Heart right ventricle (tissue), 16 donors: ENCODE measurements around the gene ARSI. TPM values are rescaled to one million over a fixed set of nuclear protein-coding genes. Genes with fewer than 3 reads are reported as not detected.

Experiments used
- ATAC-seq, 8 donors: fragments of 200-7000 bp; cut with Tn5 transposase; one replicate each; pipeline ENCODE4 v1.9.1; 2020; ENCODE audit warnings: mild to moderate bottlenecking in 8 of 8, moderate library complexity in 8 of 8, moderate number of reproducible peaks in 1 of 8
- DNase-seq, 2 donors: peaks; one replicate each; pipeline ENCODE4 v3.0.0-alpha.2; 2020
- H3K27ac ChIP-seq, 10 donors: fragments of 200-600 bp; sonication (generic) in 2 of 10; one replicate each; pipeline versions ENCODE4 v1.5.0 to v1.8.0; 2020 to 2022; ENCODE audit warnings: mild to moderate bottlenecking in 3 of 10
- H3K27me3 ChIP-seq, 7 donors: fragments of 200-600 bp; one replicate each; pipeline ENCODE4 v1.8.0; 2021 to 2022; ENCODE audit warnings: mild to moderate bottlenecking in 2 of 7
- H3K36me3 ChIP-seq, 9 donors: fragments of 200-600 bp; sonication (generic) in 1 of 9; one replicate each; pipeline versions ENCODE4 v1.5.0 to v1.8.0; 2020 to 2022; ENCODE audit warnings: mild to moderate bottlenecking in 2 of 9
- H3K4me1 ChIP-seq, 9 donors: fragments of 200-600 bp; sonication (generic) in 1 of 9; one replicate each; pipeline versions ENCODE4 v1.5.0 to v1.8.0; 2020 to 2022; ENCODE audit warnings: mild to moderate bottlenecking in 4 of 9
- H3K4me3 ChIP-seq, 10 donors: fragments of 200-600 bp; sonication (generic) in 2 of 10; one replicate each; pipeline versions ENCODE4 v1.5.0 to v1.8.0; 2020 to 2022; ENCODE audit warnings: mild to moderate bottlenecking in 7 of 10, moderate library complexity in 2 of 10
- H3K9me3 ChIP-seq, 11 donors: fragments of 200-600 bp in 10 of 11; sonication (generic) in 2 of 11; one replicate each; pipeline versions ENCODE4 v1.5.0 to v1.8.0; 2013 to 2022; ENCODE audit warnings: mild to moderate bottlenecking in 2 of 11, control low read depth in 1 of 11, moderate library complexity in 1 of 11
- WGBS, 2 donors: extraction: QIAGEN DNeasy Blood & Tissue Kit; methylation state at CpG; one replicate each; pipeline ENCODE4 v1.1.7; 2013; ENCODE audit warnings: inconsistent platforms in 1 of 2; 5-methylcytosine and 5-hydroxymethylcytosine counted together
- intact Hi-C, 10 donors: fragments of 100-400 bp; cut with DNase I; formaldehyde crosslinking; loops; one replicate each; pipeline versions ENCODE4 v1.11.1 to v1.14.2; 2022
- polyA plus RNA-seq, 2 donors: library from polyadenylated mRNA; stranded (reverse); fragments of 200-250 nt; gene quantifications; one replicate each; pipeline ENCODE4 v1.2.3, GENCODE V29; 2013
- total RNA-seq, 10 donors: library from RNA; stranded (reverse); fragmentation: NEBNext Ultra II Directional in 3 of 10; extraction: Animal tissue kit (Norgen Biotek cat#: 25700) in 3 of 10; gene quantifications; one replicate each; pipeline versions ENCODE4 v1.2.1 to v1.2.4, GENCODE V29; 2021 to 2023
- TF ChIP-seq, protein P1 (sequence below), 9 donors: fragments of 200-600 bp; sonication (generic) in 2 of 9; IDR thresholded peaks; one replicate each; pipeline versions ENCODE4 v1.5.0 to v1.8.0; 2021 to 2022; ENCODE audit warnings: antibody characterized with exemption in 9 of 9, mild to moderate bottlenecking in 5 of 9, moderate library complexity in 1 of 9
- donor health status: Arrhythmogenic right ventricular cardiomyopathy.
- donor health status: ischemic (EF 13 %, LVEDD 7.1; RV severe dilation, severe dysfunction).
- donor health status: healthy with polysubstance abuse.
- donor health status: DM: no; HTN: yes; CAD: no.
- donor health status: DM: no; HTN: no; CAD: no.
- donor health status: ischemic (EF 25% LVEDD 6.9; RV normal size, moderate dysfunction).
- donor health status: ischemic (EF 25% LVEDD 5.7; RV mildly dilated, moderate dysfunction).
- donor health status: healthy.
- donor health status: DM: yes; HTN: yes; CAD: no.
- donor health status: Ischemic cardiomyopathy.
- donor health status: ischemic (EF 35%, LVEDD 5.7; RV mildly dilated, moderate dysfunction).
- donor health status: nonischemic (EF 11% LVEDD 7.7; RV severe dilation, severe dysfunction).
- donor health status: DM: yes; HTN: yes; CAD: no.
- donor health status: PGD.
- donor health status: ischemic (EF 29% LVEDD 5.4; RV normal size, mild dysfunction).
- donor health status: nonischemic (EF 23%, LVEDD 6.1; RV moderate dilation, normal function).

The ARSI gene
- total and polyA plus RNA-seq, 12 donors = 0.11 to 0.65 (median 0.32) TPM; not detected in 2

GRCh38 chr5:150323819-150324218 is 21.1 kb upstream of the ARSI start:
- no peak overlapping the region for H3K4me3 ChIP-seq
- ATAC-seq = no peak
- H3K36me3 ChIP-seq = no peaks in the 10 kb centered on the region
- peaks cover 0 to 16% (median 8%) of the 10 kb centered on the region in 9 donors for H3K4me1 ChIP-seq
- H3K27ac ChIP-seq = no peak overlapping the region
- DNase-seq = no peak
- peaks cover 0 to 9% (median 0%) of the 10 kb centered on the region in 11 donors for H3K9me3 ChIP-seq
- WGBS, 2 donors = 69 to 90% methylated on average over 8 of the region's 8 CpGs
- intact Hi-C loops = no loop called here
- TF ChIP-seq, protein P1, sequence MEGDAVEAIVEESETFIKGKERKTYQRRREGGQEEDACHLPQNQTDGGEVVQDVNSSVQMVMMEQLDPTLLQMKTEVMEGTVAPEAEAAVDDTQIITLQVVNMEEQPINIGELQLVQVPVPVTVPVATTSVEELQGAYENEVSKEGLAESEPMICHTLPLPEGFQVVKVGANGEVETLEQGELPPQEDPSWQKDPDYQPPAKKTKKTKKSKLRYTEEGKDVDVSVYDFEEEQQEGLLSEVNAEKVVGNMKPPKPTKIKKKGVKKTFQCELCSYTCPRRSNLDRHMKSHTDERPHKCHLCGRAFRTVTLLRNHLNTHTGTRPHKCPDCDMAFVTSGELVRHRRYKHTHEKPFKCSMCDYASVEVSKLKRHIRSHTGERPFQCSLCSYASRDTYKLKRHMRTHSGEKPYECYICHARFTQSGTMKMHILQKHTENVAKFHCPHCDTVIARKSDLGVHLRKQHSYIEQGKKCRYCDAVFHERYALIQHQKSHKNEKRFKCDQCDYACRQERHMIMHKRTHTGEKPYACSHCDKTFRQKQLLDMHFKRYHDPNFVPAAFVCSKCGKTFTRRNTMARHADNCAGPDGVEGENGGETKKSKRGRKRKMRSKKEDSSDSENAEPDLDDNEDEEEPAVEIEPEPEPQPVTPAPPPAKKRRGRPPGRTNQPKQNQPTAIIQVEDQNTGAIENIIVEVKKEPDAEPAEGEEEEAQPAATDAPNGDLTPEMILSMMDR (IDR thresholded peaks at IDR 0.05) = no peak
- H3K27me3 ChIP-seq = peaks cover 0 to 6% (median 0%) of the 10 kb centered on the region in 7 donors

DNA sequence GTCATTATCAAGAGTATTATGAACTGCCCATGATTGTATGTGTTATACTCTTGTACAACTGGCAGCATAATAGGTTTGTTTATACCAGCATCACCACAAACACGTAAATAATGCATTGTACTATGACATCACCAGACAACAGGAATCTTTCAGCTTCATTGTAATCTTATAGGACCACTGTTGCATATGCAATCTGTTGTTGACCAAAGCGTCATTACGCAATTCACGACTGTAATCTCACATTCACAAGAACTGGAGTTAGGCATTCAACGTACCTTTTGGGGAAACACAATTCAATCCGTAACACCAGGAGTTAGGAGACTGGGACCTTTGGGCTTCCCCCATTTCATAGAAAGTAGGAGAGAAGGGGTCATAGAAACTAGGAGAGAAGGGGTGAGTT is 20.4 kb upstream of the ARSI start:
- peaks cover 0 to 6% (median 0%) of the 10 kb centered on the region in 7 donors for H3K27me3 ChIP-seq
- H3K27ac ChIP-seq = no peak overlapping the region
- ATAC-seq (no peak), DNase-seq (no peak)
- peaks cover 0 to 16% (median 9%) of the 10 kb centered on the region in 9 donors for H3K4me1 ChIP-seq
- intact Hi-C loops = no loop called here
- no peaks in the 10 kb centered on the region for H3K36me3 ChIP-seq
- TF ChIP-seq, protein P1 (IDR thresholded peaks at IDR 0.05) = no peak
- WGBS, 2 donors = 84 to 89% methylated on average over 6 of the region's 6 CpGs
- no peak overlapping the region for H3K4me3 ChIP-seq
- peaks cover 0 to 9% (median 0%) of the 10 kb centered on the region in 11 donors for H3K9me3 ChIP-seq

DNA sequence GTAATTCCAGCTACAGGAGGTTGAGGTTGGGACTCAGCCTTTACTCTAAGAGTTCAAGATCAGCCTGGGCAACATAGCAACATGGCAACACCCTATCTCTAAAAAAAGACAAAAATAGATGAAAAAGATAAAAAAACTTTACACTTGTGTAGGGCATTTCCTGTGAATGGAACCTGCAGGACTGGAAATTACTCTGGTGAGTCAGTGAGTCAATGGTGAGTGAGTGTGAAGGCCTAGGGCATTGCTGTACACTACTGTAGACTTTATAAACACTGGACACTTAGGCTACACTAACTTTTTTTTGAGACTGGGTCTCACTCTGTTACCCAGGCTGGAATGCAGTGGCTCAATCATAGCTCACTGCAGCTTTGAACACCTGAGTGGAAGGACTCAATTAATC is 19.5 kb upstream of the ARSI start:
- Histone ChIP-seq H3K9me3 (peaks cover 0 to 9% (median 0%) of the 10 kb centered on the region in 11 donors), H3K27ac (no peak overlapping the region), H3K36me3 (no peaks in the 10 kb centered on the region), H3K4me3 (no peak overlapping the region), H3K4me1 (peaks cover 0 to 16% (median 9%) of the 10 kb centered on the region in 9 donors), H3K27me3 (peaks cover 0 to 6% (median 0%) of the 10 kb centered on the region in 7 donors)
- no peak for ATAC-seq
- intact Hi-C loops = no loop called here
- TF ChIP-seq, protein P1 (IDR thresholded peaks at IDR 0.05) = no peak
- DNase-seq = no peak

- TF ChIP-seq, protein P1 (IDR thresholded peaks at IDR 0.05) = no peak
- Histone ChIP-seq H3K4me1 (peaks cover 0 to 16% (median 9%) of the 10 kb centered on the region in 9 donors), H3K9me3 (peaks cover 0 to 9% (median 0%) of the 10 kb centered on the region in 11 donors), H3K36me3 (no peaks in the 10 kb centered on the region), H3K4me3 (no peak overlapping the region), H3K27me3 (peaks cover 0 to 6% (median 0%) of the 10 kb centered on the region in 7 donors), H3K27ac (no peak overlapping the region)
- intact Hi-C loops = no loop called here
- DNase-seq = no peak
- WGBS, 2 donors = 89 to 93% methylated on average over 1 of the region's 1 CpG
- ATAC-seq = no peak
Observed at GRCh38 chr5:150321784-150322183, 19.1 kb upstream of the ARSI start.
